ENCODE results near the gene TDRD1. TPM values are rescaled to one million over a fixed set of nuclear protein-coding genes. Genes with fewer than 3 reads are reported as not detected.

TDRD1 gene
- polyA plus RNA-seq, 1 experiment, result not detected

GRCh38 chr10:114245121-114245791 is 66.1 kb downstream of the TDRD1 start:
- Histone ChIP-seq H3K27me3 (ENCODE audit: control insufficient read depth, insufficient read depth, low read length) (peaks cover 23% of the 10 kb centered on the region), H3K36me3 (ENCODE audit: control insufficient read depth, insufficient read depth, low read length) (no peaks in the 10 kb centered on the region), H3K4me3 (ENCODE audit: low read depth, low read length) (no peak overlapping the region)
- ChIA-PET POLR2A (no interaction called here), CTCF (interaction anchor here (0.7 kb wide), 1 partner anchor 35 kb away, joined by 3 read pairs; no protein-coding TSS in a partner anchor)
- DNase-seq (ENCODE audit: low read depth), result no peak
- TF ChIP-seq CTCF (IDR thresholded peaks at IDR 0.05; ENCODE audit: insufficient read depth, low read depth, low read length), result no peak

- POLR2A ChIA-PET, result no interaction called here
Observed at GRCh38 chr10:114246679-114247305, 67.6 kb downstream of the TDRD1 start.

GRCh38 chr10:114250236-114250635 is 71.1 kb downstream of the TDRD1 start:
- POLR2A ChIA-PET, result no interaction called here
- H3K36me3 ChIP-seq (ENCODE audit: control insufficient read depth, insufficient read depth, low read length), result no peaks in the 10 kb centered on the region
- TF ChIP-seq CTCF (IDR thresholded peaks at IDR 0.05; ENCODE audit: insufficient read depth, low read depth, low read length), result no peak
- DNase-seq (ENCODE audit: low read depth), result no peak
- CTCF ChIA-PET, result no interaction called here
- H3K27me3 ChIP-seq (ENCODE audit: control insufficient read depth, insufficient read depth, low read length), result no peaks in the 10 kb centered on the region
- H3K4me3 ChIP-seq (ENCODE audit: low read depth, low read length), result no peak overlapping the region

More at GRCh38 chr10:114246679-114247305, 67.6 kb downstream of the TDRD1 start:
- no peak overlapping the region for H3K4me3 ChIP-seq (ENCODE audit: low read depth, low read length)
- TF ChIP-seq CTCF (IDR thresholded peaks at IDR 0.05; ENCODE audit: insufficient read depth, low read depth, low read length), result no peak
- CTCF ChIA-PET, result no interaction called here
- H3K36me3 ChIP-seq (ENCODE audit: control insufficient read depth, insufficient read depth, low read length), result no peaks in the 10 kb centered on the region
- DNase-seq (ENCODE audit: low read depth), result no peak
- H3K27me3 ChIP-seq (ENCODE audit: control insufficient read depth, insufficient read depth, low read length), result peaks cover 15% of the 10 kb centered on the region

GRCh38 chr10:114250716-114251115 is 71.6 kb downstream of the TDRD1 start:
- no peaks in the 10 kb centered on the region for H3K36me3 ChIP-seq (ENCODE audit: control insufficient read depth, insufficient read depth, low read length)
- no peak for TF ChIP-seq CTCF (IDR thresholded peaks at IDR 0.05; ENCODE audit: insufficient read depth, low read depth, low read length)
- H3K4me3 ChIP-seq (ENCODE audit: low read depth, low read length), result no peak overlapping the region
- no peak for DNase-seq (ENCODE audit: low read depth)
- H3K27me3 ChIP-seq (ENCODE audit: control insufficient read depth, insufficient read depth, low read length), result no peaks in the 10 kb centered on the region
- POLR2A ChIA-PET, result no interaction called here
- CTCF ChIA-PET, result interaction anchor here (1.0 kb wide), 1 partner anchor 53 kb away, joined by 4 read pairs; no protein-coding TSS in a partner anchor

- POLR2A ChIA-PET, result no interaction called here
- no peaks in the 10 kb centered on the region for H3K27me3 ChIP-seq (ENCODE audit: control insufficient read depth, insufficient read depth, low read length)
- no peak for DNase-seq (ENCODE audit: low read depth)
Observed at GRCh38 chr10:114252092-114252491, 72.9 kb downstream of the TDRD1 start.

More at GRCh38 chr10:114252092-114252491, 72.9 kb downstream of the TDRD1 start:
- TF ChIP-seq CTCF (IDR thresholded peaks at IDR 0.05; ENCODE audit: insufficient read depth, low read depth, low read length), result no peak
- Histone ChIP-seq H3K4me3 (ENCODE audit: low read depth, low read length) (no peak overlapping the region), H3K36me3 (ENCODE audit: control insufficient read depth, insufficient read depth, low read length) (no peaks in the 10 kb centered on the region)
- CTCF ChIA-PET, result no interaction called here
